T-helper 2 cell (primary cell): Measurements from ENCODE around the gene CCL20.
"Not testable (repeated sequence)": the region's sequence is repeated elsewhere in the genome, so short reads cannot be mapped to it uniquely, and the experiment has no call there.

Experiments
- DNase-seq, 5 experiments: peaks; one replicate each; pipeline versions ENCODE4 v3.0.0 to v3.0.0-alpha.2; 2012 to 2022
- total RNA-seq, 2 donors: gene quantifications; one replicate each; lab custom pipeline; 2026; lab: John Stamatoyannopoulos, UW

The CCL20 gene, protein sequence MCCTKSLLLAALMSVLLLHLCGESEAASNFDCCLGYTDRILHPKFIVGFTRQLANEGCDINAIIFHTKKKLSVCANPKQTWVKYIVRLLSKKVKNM
- total RNA-seq, result 0.40 to 0.94 reads per million in 2 donors

GRCh38 chr2:227813562-227814353 lies at the start of gene CCL20:
Gene CCL20 (plus strand): TSS chr2:227813842. CDS start chr2:227813912, 70 bp downstream.
- peak in 1 of 5 experiments; percentile 25 for DNase-seq

GRCh38 chr2:227765788-227766372 lies 47.8 kb upstream of the CCL20 start:
- no peak for DNase-seq

GRCh38 chr2:227766373-227766883 lies 47.2 kb upstream of the CCL20 start:
- DNase-seq, result peak in 4 of 5 experiments; percentile 16 to 41 (median 37)

DNA sequence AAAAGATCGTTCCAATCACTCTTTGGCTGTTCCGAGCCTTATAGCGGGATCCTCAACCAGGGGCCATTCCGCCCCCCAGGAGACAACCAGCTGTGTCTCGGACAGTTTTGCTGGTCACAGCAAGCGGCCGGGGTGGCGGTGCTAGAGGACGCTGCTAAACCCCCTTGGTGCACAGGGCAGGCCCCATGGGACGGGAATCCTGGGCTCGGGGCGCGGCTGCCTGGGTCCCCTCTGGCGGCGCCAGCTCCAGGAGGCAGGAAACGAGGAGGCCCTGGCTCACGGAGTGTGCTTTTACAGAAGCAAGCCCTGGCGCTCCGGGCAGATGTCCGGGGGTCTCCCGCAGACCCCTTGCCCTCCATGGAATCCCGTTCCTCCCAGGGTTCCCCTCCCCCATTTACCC lies 45.8 kb upstream of the CCL20 start:
- DNase-seq, result no peak

GRCh38 chr2:227772197-227772661 lies 41.4 kb upstream of the CCL20 start:
- no peak for DNase-seq

DNA sequence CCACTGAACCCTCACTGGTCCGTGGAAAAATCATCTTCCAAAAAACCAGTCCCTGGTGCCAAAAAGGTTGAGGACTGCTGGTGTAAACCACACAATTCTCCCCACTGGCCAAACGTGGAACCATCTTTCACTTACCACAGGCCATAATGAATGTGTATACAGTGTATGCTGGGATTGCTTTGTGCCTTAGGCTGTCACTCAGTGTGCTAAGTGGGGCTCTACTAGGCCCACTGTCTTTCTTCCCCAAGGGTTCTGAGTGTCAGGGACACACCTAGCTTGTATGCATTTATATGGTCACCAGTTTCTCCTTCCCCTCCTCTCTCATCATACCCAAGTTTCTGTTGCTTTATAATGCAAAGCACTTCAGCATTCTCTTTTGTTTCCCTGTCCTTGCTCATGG lies 40.7 kb upstream of the CCL20 start:
- DNase-seq, result no peak

- peak in 1 of 5 experiments; percentile 4 for DNase-seq
These were observed 39.5 kb upstream of the CCL20 start for GRCh38 chr2:227774011-227774624.

DNA sequence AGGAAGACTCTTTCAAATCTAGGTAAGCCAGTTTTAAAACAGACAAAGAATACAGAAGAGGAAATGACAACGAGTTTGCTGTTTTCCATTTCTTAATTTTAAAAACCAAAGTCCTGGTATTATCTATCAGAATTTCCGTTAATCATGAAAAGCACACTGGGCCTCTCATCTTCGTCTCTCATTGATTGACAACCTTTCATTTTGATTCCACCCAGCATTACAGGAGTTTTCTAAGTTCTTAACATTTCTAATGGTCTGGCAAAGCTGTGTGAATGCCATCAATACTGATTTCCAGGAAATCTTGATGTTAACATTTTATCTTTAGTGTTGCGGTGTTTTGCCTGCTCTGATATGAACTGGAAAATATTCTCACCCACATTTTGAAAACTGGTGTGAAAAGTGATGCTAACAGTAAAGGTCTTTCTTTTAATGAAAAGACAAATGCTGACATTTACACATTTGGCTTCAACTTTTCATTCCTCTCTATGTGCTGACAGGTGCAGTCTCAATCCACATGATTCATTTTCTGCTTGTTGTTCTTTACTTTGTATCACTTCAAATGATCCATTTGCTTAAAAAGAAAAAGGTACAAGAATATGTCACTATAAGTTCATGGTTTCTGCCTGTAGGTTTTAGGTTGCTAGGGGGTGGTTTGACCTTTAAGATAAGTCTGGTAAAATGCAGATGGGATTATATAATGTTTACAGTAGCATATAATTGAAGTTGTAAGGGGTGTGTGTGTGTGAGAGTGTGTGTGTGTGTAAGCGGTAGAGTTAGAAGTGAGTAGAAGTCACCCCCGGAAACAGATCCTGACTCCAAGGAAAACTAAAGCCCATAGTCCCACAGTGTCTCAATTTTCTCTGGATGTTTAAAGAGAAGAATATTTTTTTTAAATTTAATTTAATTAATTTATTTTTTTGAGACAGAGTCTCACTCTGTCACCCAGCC lies 38.5 kb upstream of the CCL20 start:
- no peak for DNase-seq

GRCh38 chr2:227780981-227781615 lies 32.5 kb upstream of the CCL20 start:
- DNase-seq, result no peak

- no peak for DNase-seq
These were observed 31.8 kb upstream of the CCL20 start for GRCh38 chr2:227781841-227782240.

DNA sequence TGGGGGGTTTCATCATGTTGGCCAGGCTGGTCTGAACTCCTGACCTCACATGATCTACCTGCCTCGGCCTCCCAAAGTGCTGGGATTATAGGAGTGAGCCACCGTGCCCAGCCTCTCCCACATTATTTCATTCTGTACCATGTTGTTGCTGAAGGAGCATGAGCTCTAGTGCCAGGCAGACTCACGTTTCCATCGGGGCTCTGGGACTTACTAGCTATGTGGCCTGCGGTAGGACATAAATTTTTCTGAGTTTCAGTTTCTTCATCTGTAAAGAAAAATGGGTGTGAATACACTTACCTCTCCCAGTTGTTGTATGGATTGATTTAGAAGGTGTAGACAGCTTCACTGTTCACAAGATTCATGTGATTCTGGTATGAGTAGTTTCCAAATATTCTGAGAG lies 30.8 kb upstream of the CCL20 start:
- DNase-seq, result no peak

DNA sequence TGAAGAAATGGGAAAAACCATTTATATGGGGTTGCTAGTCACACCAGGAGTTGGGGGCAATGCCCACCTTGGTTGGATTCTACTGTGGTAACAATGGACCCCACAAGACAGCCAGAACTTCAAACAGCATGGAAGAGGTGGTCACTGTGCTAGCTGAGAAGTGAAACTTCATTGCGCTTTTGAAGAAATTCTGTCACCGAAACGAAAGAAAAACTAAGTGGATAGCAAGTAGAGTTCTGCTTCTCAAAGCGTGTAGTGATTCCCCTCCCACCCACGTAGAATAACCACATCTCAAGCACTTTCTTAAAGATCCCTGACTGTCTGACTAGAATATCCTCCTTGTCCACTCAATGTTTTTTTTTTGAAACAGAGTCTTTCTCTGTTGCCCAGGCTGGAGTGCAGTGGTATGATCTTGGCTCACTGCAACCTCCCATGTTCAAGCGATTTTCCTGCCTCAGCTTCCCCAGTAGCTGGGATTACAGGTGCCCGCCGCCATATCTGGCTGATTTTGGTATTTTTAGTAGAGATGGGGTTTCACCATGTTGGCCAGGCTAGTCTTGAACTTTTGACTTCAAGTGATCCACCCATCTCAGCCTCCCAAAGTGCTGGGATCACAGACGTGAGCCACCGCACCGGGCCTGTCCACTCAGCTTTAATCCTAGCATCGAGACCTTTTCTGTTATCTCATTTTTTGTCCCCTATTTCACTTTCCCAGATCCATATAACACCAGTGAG lies 30.1 kb upstream of the CCL20 start:
- peak in 2 of 5 experiments; percentile 48 to 57 for DNase-seq

GRCh38 chr2:227785293-227785692 lies 28.3 kb upstream of the CCL20 start:
- no peak for DNase-seq

- DNase-seq, result no peak
These were observed 25.1 kb upstream of the CCL20 start for GRCh38 chr2:227788561-227789018.

- DNase-seq, result no peak
These were observed 23.8 kb upstream of the CCL20 start for GRCh38 chr2:227789803-227790202.

- no peak for DNase-seq
These were observed 20.4 kb upstream of the CCL20 start for GRCh38 chr2:227793148-227793712.

DNA sequence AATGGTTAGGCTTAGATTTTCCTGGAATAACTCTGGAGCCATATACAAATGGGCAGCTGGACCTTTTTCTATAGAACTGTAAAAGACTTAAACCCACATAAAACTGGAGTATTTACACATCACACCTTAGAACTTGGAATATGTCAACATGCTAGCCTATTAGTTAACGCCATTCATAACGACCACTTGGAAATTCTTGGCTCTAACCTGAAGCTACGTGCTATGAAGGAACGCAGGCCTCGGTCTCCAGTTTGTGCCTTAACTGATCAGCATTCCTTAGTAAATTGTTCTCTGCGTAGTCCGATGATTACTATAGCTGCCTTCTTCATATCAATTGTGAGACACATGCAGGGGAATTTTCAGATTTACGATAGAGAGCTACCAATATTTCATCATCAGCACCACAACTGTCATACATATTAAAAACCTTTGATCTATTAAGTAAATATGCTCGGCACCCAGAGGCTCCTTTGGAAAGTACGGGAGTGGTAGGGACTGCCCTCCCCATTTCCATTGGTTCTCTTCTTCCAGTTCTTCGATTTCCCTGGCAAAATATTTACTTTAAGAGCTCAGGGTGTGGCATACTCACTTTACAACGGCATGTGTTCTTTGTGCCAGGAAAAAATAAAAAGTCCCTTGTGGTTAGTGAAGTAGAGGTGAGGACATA lies 17.5 kb upstream of the CCL20 start:
- DNase-seq, result no peak

DNA sequence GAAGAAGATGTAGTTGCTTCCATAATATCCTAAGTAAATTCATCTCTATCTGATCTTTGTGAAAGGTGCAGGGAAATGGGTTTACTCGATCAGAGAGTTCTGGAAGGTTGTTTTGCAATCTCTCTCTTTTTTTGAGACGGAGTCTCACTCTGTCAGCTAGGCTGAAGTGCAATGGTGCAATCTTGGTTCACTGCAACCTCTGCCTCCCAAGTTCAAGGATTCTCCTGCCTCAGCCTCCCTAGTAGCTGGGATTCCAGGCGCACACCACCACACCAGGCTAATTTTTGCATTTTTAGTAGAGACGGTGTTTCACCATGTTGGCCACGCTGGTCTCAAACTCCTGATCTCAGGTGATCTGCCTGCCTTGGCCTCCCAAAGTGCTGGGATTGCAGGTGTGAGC lies 16.9 kb upstream of the CCL20 start:
- DNase-seq, result not testable (repeated sequence)

DNA sequence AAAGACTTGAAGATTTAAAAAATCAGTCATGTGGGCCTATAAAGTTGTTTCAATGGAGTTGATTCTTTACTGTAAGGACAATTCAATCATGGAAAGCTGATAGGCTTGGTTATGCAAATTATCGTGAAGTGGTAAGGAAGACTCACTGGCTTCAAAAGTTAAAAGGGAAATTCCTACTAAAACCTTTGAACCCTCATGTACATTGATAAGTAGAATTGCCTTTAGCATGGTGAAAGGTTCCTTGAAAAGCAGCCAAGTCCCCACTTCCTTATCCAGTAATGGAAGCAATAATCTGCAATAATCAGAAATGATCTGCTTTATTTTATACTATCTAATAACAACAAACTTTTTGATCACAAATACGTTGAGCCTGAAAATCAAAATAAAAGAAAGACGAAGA lies 14.4 kb upstream of the CCL20 start:
- no peak for DNase-seq

GRCh38 chr2:227802882-227803281 lies 10.8 kb upstream of the CCL20 start:
- no peak for DNase-seq
